ENCODE results near the gene GTF3C2. TPM values are rescaled to one million over a fixed set of nuclear protein-coding genes. Genes with fewer than 3 reads are reported as not detected.

Gene GTF3C2
- total and polyA plus RNA-seq, 2 of the 13 experiments (the other 11 are each of a cell fraction or from before 2014, with no cell fraction given), result 77.5 to 130 TPM

DNA sequence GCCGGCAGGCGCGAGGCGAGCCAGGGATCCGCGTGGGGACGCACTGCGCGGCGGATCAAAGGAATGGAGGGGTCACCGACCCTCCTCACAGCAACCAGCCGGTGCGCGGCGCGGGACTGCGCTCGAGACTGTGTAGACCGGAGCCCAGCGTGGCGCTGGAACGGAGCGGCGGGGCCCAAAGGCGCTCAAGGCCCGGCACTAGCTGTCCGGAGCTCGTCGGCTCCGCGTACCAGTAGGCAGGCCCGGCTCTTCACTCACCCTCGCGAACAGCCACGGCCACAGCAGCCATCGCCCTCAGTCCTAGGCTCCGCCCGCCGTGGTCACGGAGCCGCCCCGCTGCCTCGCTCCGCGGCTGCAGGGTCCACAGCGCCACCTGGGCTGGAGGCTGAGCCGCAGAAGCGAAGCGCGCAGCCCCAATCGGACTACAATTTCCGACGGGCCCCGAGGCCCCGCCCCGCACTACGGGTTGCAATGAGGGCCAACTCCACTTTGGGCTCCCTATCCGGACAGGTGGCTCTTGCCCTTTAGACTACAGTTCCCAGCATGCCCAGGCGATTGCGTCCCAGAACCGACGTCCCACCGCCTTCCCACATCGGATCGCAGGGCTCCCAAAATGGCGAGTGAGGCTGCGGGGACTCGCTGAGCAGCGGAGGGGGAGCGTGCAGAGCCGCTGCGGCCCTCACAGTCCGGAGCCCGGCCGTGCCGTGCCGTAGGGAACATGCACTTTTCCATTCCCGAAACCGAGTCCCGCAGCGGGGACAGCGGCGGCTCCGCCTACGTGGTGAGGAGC is 13.7 kb upstream of the GTF3C2 start, which contains the start of the genes EIF2B4 and SNX17 (continued):
- TF ChIP-seq, protein P1, sequence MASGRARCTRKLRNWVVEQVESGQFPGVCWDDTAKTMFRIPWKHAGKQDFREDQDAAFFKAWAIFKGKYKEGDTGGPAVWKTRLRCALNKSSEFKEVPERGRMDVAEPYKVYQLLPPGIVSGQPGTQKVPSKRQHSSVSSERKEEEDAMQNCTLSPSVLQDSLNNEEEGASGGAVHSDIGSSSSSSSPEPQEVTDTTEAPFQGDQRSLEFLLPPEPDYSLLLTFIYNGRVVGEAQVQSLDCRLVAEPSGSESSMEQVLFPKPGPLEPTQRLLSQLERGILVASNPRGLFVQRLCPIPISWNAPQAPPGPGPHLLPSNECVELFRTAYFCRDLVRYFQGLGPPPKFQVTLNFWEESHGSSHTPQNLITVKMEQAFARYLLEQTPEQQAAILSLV (CRISPR knock-in tag; IDR thresholded peaks at IDR 0.05; ENCODE audit: borderline replicate concordance), result peak; percentile 97
- TF ChIP-seq CC2D1A (CRISPR knock-in tag; IDR thresholded peaks at IDR 0.05) (peak; percentile 98), ZNF138 (CRISPR knock-in tag; IDR thresholded peaks at IDR 0.05; ENCODE audit: low read depth) (peak; percentile 84), KAT2B (IDR thresholded peaks at IDR 0.05; ENCODE audit: borderline replicate concordance, low read depth, low read length) (no peak), TRIM24 (CRISPR knock-in tag; IDR thresholded peaks at IDR 0.05) (no peak), TBX3 (IDR thresholded peaks at IDR 0.05; ENCODE audit: borderline replicate concordance) (peak; percentile 2; the same call in 1 of the 2 replicates), ZSCAN30 (CRISPR knock-in tag; IDR thresholded peaks at IDR 0.05) (peak; percentile 99), U2AF1 (optimal IDR thresholded peaks at IDR 0.05; ENCODE audit: low read depth, low read length) (peak; percentile 89), NFKB2 (CRISPR knock-in tag; IDR thresholded peaks at IDR 0.05; ENCODE audit: borderline replicate concordance) (peak; percentile 88; the same call in 1 of the 2 replicates), ZNF841 (CRISPR knock-in tag; IDR thresholded peaks at IDR 0.05; ENCODE audit: borderline replicate concordance) (no peak), ZNF589 (CRISPR knock-in tag; conservative IDR thresholded peaks at IDR 0.05) (peak; percentile 96), ZNF839 (CRISPR knock-in tag; IDR thresholded peaks at IDR 0.05; ENCODE audit: borderline replicate concordance) (peak; percentile 59; the same call in 1 of the 2 replicates), ZNF556 (CRISPR knock-in tag; IDR thresholded peaks at IDR 0.05; ENCODE audit: borderline replicate concordance) (peak; percentile 99), FOXA1 (IDR thresholded peaks at IDR 0.05) (no peak), FOXA1 (CRISPR knock-in tag; IDR thresholded peaks at IDR 0.05) (peak; percentile 38)
- TF ChIP-seq, protein P2, sequence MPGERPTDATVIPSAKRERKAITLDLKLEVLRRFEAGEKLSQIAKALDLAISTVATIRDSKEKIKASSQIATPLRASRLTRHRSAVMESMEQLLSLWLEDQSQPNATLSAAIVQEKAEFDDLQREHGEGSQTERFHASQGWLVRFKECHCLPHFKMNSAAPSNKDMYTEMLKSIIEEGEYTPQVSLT (CRISPR knock-in tag; IDR thresholded peaks at IDR 0.05; ENCODE audit: borderline replicate concordance, low read depth), result peak; percentile 38; the same call in 1 of the 2 replicates
- TF ChIP-seq, protein P3, sequence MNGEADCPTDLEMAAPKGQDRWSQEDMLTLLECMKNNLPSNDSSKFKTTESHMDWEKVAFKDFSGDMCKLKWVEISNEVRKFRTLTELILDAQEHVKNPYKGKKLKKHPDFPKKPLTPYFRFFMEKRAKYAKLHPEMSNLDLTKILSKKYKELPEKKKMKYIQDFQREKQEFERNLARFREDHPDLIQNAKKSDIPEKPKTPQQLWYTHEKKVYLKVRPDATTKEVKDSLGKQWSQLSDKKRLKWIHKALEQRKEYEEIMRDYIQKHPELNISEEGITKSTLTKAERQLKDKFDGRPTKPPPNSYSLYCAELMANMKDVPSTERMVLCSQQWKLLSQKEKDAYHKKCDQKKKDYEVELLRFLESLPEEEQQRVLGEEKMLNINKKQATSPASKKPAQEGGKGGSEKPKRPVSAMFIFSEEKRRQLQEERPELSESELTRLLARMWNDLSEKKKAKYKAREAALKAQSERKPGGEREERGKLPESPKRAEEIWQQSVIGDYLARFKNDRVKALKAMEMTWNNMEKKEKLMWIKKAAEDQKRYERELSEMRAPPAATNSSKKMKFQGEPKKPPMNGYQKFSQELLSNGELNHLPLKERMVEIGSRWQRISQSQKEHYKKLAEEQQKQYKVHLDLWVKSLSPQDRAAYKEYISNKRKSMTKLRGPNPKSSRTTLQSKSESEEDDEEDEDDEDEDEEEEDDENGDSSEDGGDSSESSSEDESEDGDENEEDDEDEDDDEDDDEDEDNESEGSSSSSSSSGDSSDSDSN (CRISPR knock-in tag; IDR thresholded peaks at IDR 0.05), result peak; percentile 99
- TF ChIP-seq, protein P4, sequence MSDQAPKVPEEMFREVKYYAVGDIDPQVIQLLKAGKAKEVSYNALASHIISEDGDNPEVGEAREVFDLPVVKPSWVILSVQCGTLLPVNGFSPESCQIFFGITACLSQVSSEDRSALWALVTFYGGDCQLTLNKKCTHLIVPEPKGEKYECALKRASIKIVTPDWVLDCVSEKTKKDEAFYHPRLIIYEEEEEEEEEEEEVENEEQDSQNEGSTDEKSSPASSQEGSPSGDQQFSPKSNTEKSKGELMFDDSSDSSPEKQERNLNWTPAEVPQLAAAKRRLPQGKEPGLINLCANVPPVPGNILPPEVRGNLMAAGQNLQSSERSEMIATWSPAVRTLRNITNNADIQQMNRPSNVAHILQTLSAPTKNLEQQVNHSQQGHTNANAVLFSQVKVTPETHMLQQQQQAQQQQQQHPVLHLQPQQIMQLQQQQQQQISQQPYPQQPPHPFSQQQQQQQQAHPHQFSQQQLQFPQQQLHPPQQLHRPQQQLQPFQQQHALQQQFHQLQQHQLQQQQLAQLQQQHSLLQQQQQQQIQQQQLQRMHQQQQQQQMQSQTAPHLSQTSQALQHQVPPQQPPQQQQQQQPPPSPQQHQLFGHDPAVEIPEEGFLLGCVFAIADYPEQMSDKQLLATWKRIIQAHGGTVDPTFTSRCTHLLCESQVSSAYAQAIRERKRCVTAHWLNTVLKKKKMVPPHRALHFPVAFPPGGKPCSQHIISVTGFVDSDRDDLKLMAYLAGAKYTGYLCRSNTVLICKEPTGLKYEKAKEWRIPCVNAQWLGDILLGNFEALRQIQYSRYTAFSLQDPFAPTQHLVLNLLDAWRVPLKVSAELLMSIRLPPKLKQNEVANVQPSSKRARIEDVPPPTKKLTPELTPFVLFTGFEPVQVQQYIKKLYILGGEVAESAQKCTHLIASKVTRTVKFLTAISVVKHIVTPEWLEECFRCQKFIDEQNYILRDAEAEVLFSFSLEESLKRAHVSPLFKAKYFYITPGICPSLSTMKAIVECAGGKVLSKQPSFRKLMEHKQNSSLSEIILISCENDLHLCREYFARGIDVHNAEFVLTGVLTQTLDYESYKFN (CRISPR knock-in tag; conservative IDR thresholded peaks at IDR 0.05), result peak; percentile 67
- TF ChIP-seq, protein P5, sequence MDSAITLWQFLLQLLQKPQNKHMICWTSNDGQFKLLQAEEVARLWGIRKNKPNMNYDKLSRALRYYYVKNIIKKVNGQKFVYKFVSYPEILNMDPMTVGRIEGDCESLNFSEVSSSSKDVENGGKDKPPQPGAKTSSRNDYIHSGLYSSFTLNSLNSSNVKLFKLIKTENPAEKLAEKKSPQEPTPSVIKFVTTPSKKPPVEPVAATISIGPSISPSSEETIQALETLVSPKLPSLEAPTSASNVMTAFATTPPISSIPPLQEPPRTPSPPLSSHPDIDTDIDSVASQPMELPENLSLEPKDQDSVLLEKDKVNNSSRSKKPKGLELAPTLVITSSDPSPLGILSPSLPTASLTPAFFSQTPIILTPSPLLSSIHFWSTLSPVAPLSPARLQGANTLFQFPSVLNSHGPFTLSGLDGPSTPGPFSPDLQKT (CRISPR knock-in tag; IDR thresholded peaks at IDR 0.05; ENCODE audit: borderline replicate concordance), result no peak
